Stomach (tissue), 9 donors: ENCODE measurements around the gene ZFAND2B. TPM values are rescaled to one million over a fixed set of nuclear protein-coding genes. Genes with fewer than 3 reads are reported as not detected.
A peak's percentile ranks its signal among the peaks of the same experiment; 100 is the strongest.
"Not testable (repeated sequence)": the region's sequence is repeated elsewhere in the genome, so short reads cannot be mapped to it uniquely, and the experiment has no call there.

Source experiments
- DNase-seq, 2 donors: peaks; one replicate each; pipeline versions ENCODE4 v3.0.0 to v3.0.0-alpha.2; 2013 to 2019
- H3K27ac ChIP-seq, 5 donors: fragments of 200-600 bp in 4 of 5; sonication (generic) in 4 of 5; one replicate each; pipeline ENCODE4 v1.5.1; 2013 to 2019; ENCODE audit warnings: mild to moderate bottlenecking in 1 of 5, moderate library complexity in 1 of 5
- H3K27me3 ChIP-seq, 3 donors: fragments of 200-600 bp; sonication (generic); one replicate each; pipeline ENCODE4 v1.5.1; 2017 to 2019; ENCODE audit warnings: mixed run types in 1 of 3
- H3K36me3 ChIP-seq, 4 donors: fragments of 200-600 bp; sonication (generic); 1 replicate in 3 of 4; 2 replicates in 1 of 4; pipeline ENCODE4 v1.5.1; 2016 to 2019
- H3K4me1 ChIP-seq, 4 donors: fragments of 200-600 bp; sonication (generic); one replicate each; pipeline ENCODE4 v1.5.1; 2016 to 2019
- H3K4me3 ChIP-seq, 4 donors: fragments of 200-600 bp; sonication (generic) in 3 of 4; one replicate each; pipeline ENCODE4 v1.5.1; 2016 to 2019; ENCODE audit warnings: mild to moderate bottlenecking in 1 of 4
- H3K9me3 ChIP-seq, 4 donors: fragments of 200-600 bp; sonication (generic); one replicate each; pipeline ENCODE4 v1.5.1; 2016 to 2019
- CTCF ChIP-seq, 7 experiments: fragments of 450-650 bp in 4 of 7; fragments of 200-600 bp in 3 of 7; sonication (generic) in 3 of 7; IDR thresholded peaks; one replicate each; pipeline ENCODE4 v1.5.1; 2016 to 2019; ENCODE audit warnings: antibody characterized with exemption in 7 of 7, control low read depth in 2 of 7, mild to moderate bottlenecking in 1 of 7
- EP300 ChIP-seq: sonication (generic); formaldehyde crosslinking; IDR thresholded peaks from one replicate; pipeline ENCODE4 v1.6.1; 2017; ENCODE audit warnings: antibody characterized with exemption
- POLR2A ChIP-seq, 4 donors: fragments of 450-650 bp; IDR thresholded peaks; one replicate each; pipeline ENCODE4 v1.6.1; 2016; ENCODE audit warnings: antibody characterized with exemption in 4 of 4, control low read depth in 2 of 4, mild to moderate bottlenecking in 1 of 4, moderate library complexity in 1 of 4
- POLR2AphosphoS5 ChIP-seq, 3 donors: sonication (generic); formaldehyde crosslinking; IDR thresholded peaks; one replicate each; pipeline ENCODE4 v1.6.1; 2016; ENCODE audit warnings: antibody characterized with exemption in 3 of 3
- WGBS, 5 donors: extraction: QIAGEN DNeasy Blood & Tissue Kit in 3 of 5; methylation state at CpG; one replicate each; pipeline versions ENCODE4 v1.1.5 to v1.1.7; 2013 to 2018; 5-methylcytosine and 5-hydroxymethylcytosine counted together
- intact Hi-C: fragments of 100-400 bp; cut with DNase I; formaldehyde crosslinking; loops from one replicate; pipeline ENCODE4 v1.15.1; 2023; ENCODE audit warnings: low total_unique reads
- polyA plus RNA-seq, 3 donors: library from polyadenylated mRNA; stranded (reverse); fragments of 200-250 nt; gene quantifications; one replicate each; pipeline ENCODE4 v1.2.3, GENCODE V29; 2013
- total RNA-seq, 5 donors: library from RNA; depleted of rRNA; stranded (reverse); fragments of >200 nt; gene quantifications; one replicate each; pipeline versions ENCODE4 v1.1.0 to v1.2.3, GENCODE V29; 2014 to 2016
- donor health status: healthy with polysubstance abuse.
- donor health status: Bipolar disorder and iron deficiency.
- donor health status: healthy.

ZFAND2B gene
- total and polyA plus RNA-seq, 8 donors, result 21.3 to 81.3 (median 44.7) TPM

- Histone ChIP-seq H3K27me3 (peaks cover 0 to 8% (median 0%) of the 10 kb centered on the region in 3 donors), H3K27ac (peak within 1 kb of the TSS; percentile 88 to 98 (median 94)), H3K9me3 (no peaks in the 10 kb centered on the region), H3K36me3 (peaks cover 12 to 18% (median 16%) of the 10 kb centered on the region in 4 donors), H3K4me1 (peaks cover 56 to 62% (median 58%) of the 10 kb centered on the region in 4 donors), H3K4me3 (peak within 1 kb of the TSS; percentile 59 to 75 (median 72))
- intact Hi-C loops, result no loop called here
- peak; percentile 94 for DNase-seq
- WGBS, 5 donors, result 0 to 1% (median 1%) methylated on average over 11 to 76 of the region's 76 CpGs
- TF ChIP-seq POLR2A (IDR thresholded peaks at IDR 0.05) (peak in 2 of 4 donors; percentile 80 to 93), CTCF (IDR thresholded peaks at IDR 0.05) (peak in 2 of 7 experiments; percentile 16 to 28), POLR2AphosphoS5 (IDR thresholded peaks at IDR 0.05) (peak; percentile 91 to 99 (median 99)), EP300 (no peak)
Measured at GRCh38 chr2:219253753-219254589, 47.4 kb downstream of the ZFAND2B start, which contains the start of gene TUBA4A. Gene TUBA4A, minus strand, starts transcription at chr2:219253918. Its CDS starts 60 bp downstream, at chr2:219253858.

- H3K27ac ChIP-seq, result peak overlapping the region; percentile 88 to 98 (median 94)
- TF ChIP-seq POLR2AphosphoS5 (IDR thresholded peaks at IDR 0.05) (peak in 1 of 3 donors; percentile 35), EP300 (no peak)
- peaks cover 12 to 18% (median 16%) of the 10 kb centered on the region in 4 donors for H3K36me3 ChIP-seq
- H3K4me1 ChIP-seq, result peaks cover 49 to 54% (median 51%) of the 10 kb centered on the region in 4 donors
- intact Hi-C loops, result no loop called here
- 23 to 26% (median 23%) methylated on average over 11 to 12 of the region's 12 CpGs for WGBS, 5 donors
- no peaks in the 10 kb centered on the region for H3K9me3 ChIP-seq
- peaks cover 0 to 11% (median 0%) of the 10 kb centered on the region in 3 donors for H3K27me3 ChIP-seq
- DNase-seq, result no peak
- peak overlapping the region; percentile 59 to 75 (median 72) for H3K4me3 ChIP-seq
Measured at GRCh38 chr2:219254590-219255201, 48.1 kb downstream of the ZFAND2B start.

- H3K36me3 ChIP-seq, DNase-seq, H3K4me3 ChIP-seq, H3K9me3 ChIP-seq, intact Hi-C loops, H3K27ac ChIP-seq: not testable (repeated sequence)
- H3K4me1 ChIP-seq, result peaks cover 9 to 14% (median 12%) of the 10 kb centered on the region in 4 donors
- peaks cover 0 to 24% (median 4%) of the 10 kb centered on the region in 3 donors for H3K27me3 ChIP-seq
- 83 to 90% (median 86%) methylated on average over 10 of the region's 10 CpGs for WGBS, 5 donors
Measured at GRCh38 chr2:219258942-219259341, 52.4 kb downstream of the ZFAND2B start.

Other genes with a start within 250 kb of the ZFAND2B start
- under 1 TPM in 3 of 5 donors, not detected in 2; 0.37 to 0.58 (median 0.45) TPM for gene CDK5R2, start 247.1 kb upstream of the ZFAND2B start, total RNA-seq
- under 1 TPM; 0.20 to 0.56 (median 0.46) TPM for gene CDK5R2, start 247.1 kb upstream of the ZFAND2B start, polyA plus RNA-seq
- gene FEV, start 221.6 kb upstream of the ZFAND2B start, total RNA-seq, result 1 to 10 TPM in 1 of 5 donors, not detected in 4; 1.3 TPM
- gene FEV, start 221.6 kb upstream of the ZFAND2B start, polyA plus RNA-seq, result 1 to 10 TPM in 1 of 3 donors, under 1 TPM in 2; 0.28 to 6.4 (median 0.87) TPM
- gene CRYBA2, start 213.4 kb upstream of the ZFAND2B start, total RNA-seq, result 1 to 10 TPM in 1 of 5 donors, not detected in 4; 2.8 TPM
- 1 to 10 TPM; 1.2 to 7.5 (median 3.7) TPM for gene CRYBA2, start 213.4 kb upstream of the ZFAND2B start, polyA plus RNA-seq
- 1 to 10 TPM in 1 of 5 donors, not detected in 4; 2.6 TPM for gene CFAP65, start 165.3 kb upstream of the ZFAND2B start, total RNA-seq
- gene CFAP65, start 165.3 kb upstream of the ZFAND2B start, polyA plus RNA-seq, result under 1 TPM in 1 of 3 donors, not detected in 2; 0.10 TPM
- 10 to 100 TPM in 4 of 5 donors, under 1 TPM in 1; 0.58 to 59.1 (median 16.5) TPM for gene IHH, start 145.9 kb upstream of the ZFAND2B start, total RNA-seq
- gene IHH, start 145.9 kb upstream of the ZFAND2B start, polyA plus RNA-seq, result 1 to 10 TPM; 6.4 to 9.0 (median 7.8) TPM
- 10 to 100 TPM in 3 of 5 donors, 1 to 10 TPM in 2; 4.5 to 25.5 (median 13.2) TPM for gene NHEJ1, start 46.0 kb upstream of the ZFAND2B start, total RNA-seq
- 10 to 100 TPM; 10.3 to 19.1 (median 10.4) TPM for gene NHEJ1, start 46.0 kb upstream of the ZFAND2B start, polyA plus RNA-seq
- 1 to 10 TPM in 2 of 5 donors, under 1 TPM in 3; 0.45 to 4.1 (median 0.92) TPM for gene SLC23A3, start 36.8 kb upstream of the ZFAND2B start, total RNA-seq
- gene SLC23A3, start 36.8 kb upstream of the ZFAND2B start, polyA plus RNA-seq, result 1 to 10 TPM in 1 of 3 donors, under 1 TPM in 1, not detected in 1; 0.50 to 2.3 TPM
- 10 to 100 TPM; 12.8 to 48.2 (median 36.2) TPM for gene CNPPD1, start 29.9 kb upstream of the ZFAND2B start, total RNA-seq
- 10 to 100 TPM; 26.5 to 45.5 (median 34.2) TPM for gene CNPPD1, start 29.9 kb upstream of the ZFAND2B start, polyA plus RNA-seq
- 10 to 100 TPM; 31.9 to 97.3 (median 43.9) TPM for gene RETREG2, start 28.5 kb upstream of the ZFAND2B start, total RNA-seq
- 10 to 100 TPM; 23.9 to 52.5 (median 25.1) TPM for gene RETREG2, start 28.5 kb upstream of the ZFAND2B start, polyA plus RNA-seq
- gene ABCB6, start 12.2 kb downstream of the ZFAND2B start, total RNA-seq, result 10 to 100 TPM in 4 of 5 donors, 1 to 10 TPM in 1; 8.2 to 41.5 (median 29.5) TPM
- gene ABCB6, start 12.2 kb downstream of the ZFAND2B start, polyA plus RNA-seq, result 10 to 100 TPM in 2 of 3 donors, 1 to 10 TPM in 1; 8.4 to 47.8 (median 14.5) TPM
- gene ATG9A, start 22.9 kb downstream of the ZFAND2B start, total RNA-seq, result 100 to 1,000 TPM in 1 of 5 donors, 10 to 100 TPM in 3, 1 to 10 TPM in 1; 1.4 to 100 (median 23.1) TPM
- gene ATG9A, start 22.9 kb downstream of the ZFAND2B start, polyA plus RNA-seq, result 10 to 100 TPM in 1 of 3 donors, 1 to 10 TPM in 2; 6.3 to 13.5 (median 7.2) TPM
- gene ANKZF1, start 23.0 kb downstream of the ZFAND2B start, total RNA-seq, result 100 to 1,000 TPM in 3 of 5 donors, 10 to 100 TPM in 2; 33.9 to 263 (median 138) TPM
- 10 to 100 TPM; 27.8 to 36.6 (median 33.4) TPM for gene ANKZF1, start 23.0 kb downstream of the ZFAND2B start, polyA plus RNA-seq
- 10 to 100 TPM in 1 of 5 donors, 1 to 10 TPM in 2, under 1 TPM in 1, not detected in 1; 0.58 to 31.4 (median 4.5) TPM for gene GLB1L, start 38.7 kb downstream of the ZFAND2B start, total RNA-seq
- 1 to 10 TPM; 2.6 to 4.9 (median 2.6) TPM for gene GLB1L, start 38.7 kb downstream of the ZFAND2B start, polyA plus RNA-seq
- 10 to 100 TPM in 4 of 5 donors, 1 to 10 TPM in 1; 1.2 to 55.6 (median 23.7) TPM for gene STK16, start 38.7 kb downstream of the ZFAND2B start, total RNA-seq
- 10 to 100 TPM; 38.8 to 55.9 (median 45.1) TPM for gene STK16, start 38.7 kb downstream of the ZFAND2B start, polyA plus RNA-seq
- gene TUBA4B, start 46.5 kb downstream of the ZFAND2B start, total RNA-seq, result not detected
- not detected for gene TUBA4B, start 46.5 kb downstream of the ZFAND2B start, polyA plus RNA-seq
- gene TUBA4A, start 47.1 kb downstream of the ZFAND2B start, total RNA-seq, result 100 to 1,000 TPM in 1 of 5 donors, 10 to 100 TPM in 4; 18.7 to 141 (median 27.2) TPM
- 10 to 100 TPM; 28.9 to 68.8 (median 51.0) TPM for gene TUBA4A, start 47.1 kb downstream of the ZFAND2B start, polyA plus RNA-seq
- 10 to 100 TPM; 24.4 to 88.8 (median 47.8) TPM for gene DNAJB2, start 72.6 kb downstream of the ZFAND2B start, total RNA-seq
- 10 to 100 TPM; 62.5 to 85.8 (median 77.5) TPM for gene DNAJB2, start 72.6 kb downstream of the ZFAND2B start, polyA plus RNA-seq
- 10 to 100 TPM in 1 of 5 donors, 1 to 10 TPM in 3, not detected in 1; 2.8 to 11.3 (median 7.4) TPM for gene PTPRN, start 102.6 kb downstream of the ZFAND2B start, total RNA-seq
- gene PTPRN, start 102.6 kb downstream of the ZFAND2B start, polyA plus RNA-seq, result 1 to 10 TPM; 1.1 to 3.6 (median 1.5) TPM
- gene RESP18, start 126.0 kb downstream of the ZFAND2B start, total RNA-seq, result not detected
- not detected for gene RESP18, start 126.0 kb downstream of the ZFAND2B start, polyA plus RNA-seq
- 100 to 1,000 TPM in 1 of 5 donors, 10 to 100 TPM in 4; 32.7 to 147 (median 46.4) TPM for gene DNPEP, start 181.1 kb downstream of the ZFAND2B start, total RNA-seq
- 100 to 1,000 TPM in 2 of 3 donors, 10 to 100 TPM in 1; 69.2 to 114 (median 105) TPM for gene DNPEP, start 181.1 kb downstream of the ZFAND2B start, polyA plus RNA-seq
- 1,000 to 10,000 TPM; 1,078 to 5,539 (median 2,913) TPM for gene DES, start 211.6 kb downstream of the ZFAND2B start, total RNA-seq
- gene DES, start 211.6 kb downstream of the ZFAND2B start, polyA plus RNA-seq, result 100 to 1,000 TPM; 122 to 803 (median 204) TPM
- gene SPEG, start 228.1 kb downstream of the ZFAND2B start, total RNA-seq, result 100 to 1,000 TPM in 1 of 5 donors, 10 to 100 TPM in 3, 1 to 10 TPM in 1; 7.4 to 106 (median 30.4) TPM
- 10 to 100 TPM in 1 of 3 donors, 1 to 10 TPM in 2; 9.8 to 65.1 (median 9.9) TPM for gene SPEG, start 228.1 kb downstream of the ZFAND2B start, polyA plus RNA-seq